C1 segment of cervical spinal cord (tissue), 14 donors: ENCODE data around the gene RGS11.
"Not testable (repeated sequence)": the region's sequence is repeated elsewhere in the genome, so short reads cannot be mapped to it uniquely, and the experiment has no call there.

Experiments used
- DNase-seq, 14 donors: peaks; one replicate each; lab custom pipeline; 2025; lab: John Stamatoyannopoulos, UW

The RGS11 gene

DNA sequence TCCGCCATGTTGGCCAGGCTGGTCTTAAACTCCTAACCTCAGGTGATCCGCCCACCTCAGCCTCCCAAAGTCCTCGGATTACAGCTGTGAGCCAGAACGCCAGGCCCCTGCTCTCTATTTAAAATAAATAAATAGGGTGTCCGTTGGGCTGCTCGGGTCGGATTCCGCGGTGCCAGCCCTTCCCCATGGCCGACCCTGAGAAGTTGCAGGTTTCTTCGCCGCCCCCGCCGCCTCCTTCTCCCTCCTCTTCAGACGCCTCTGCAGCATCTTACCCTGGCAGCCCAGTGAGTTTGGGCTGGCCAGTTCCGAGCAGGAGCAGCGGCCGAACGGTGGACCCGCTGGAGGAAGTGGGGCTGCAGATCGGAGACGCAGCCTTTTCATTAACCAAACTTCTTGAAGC is 44.8 kb downstream of the RGS11 start:
- no peak for DNase-seq

DNA sequence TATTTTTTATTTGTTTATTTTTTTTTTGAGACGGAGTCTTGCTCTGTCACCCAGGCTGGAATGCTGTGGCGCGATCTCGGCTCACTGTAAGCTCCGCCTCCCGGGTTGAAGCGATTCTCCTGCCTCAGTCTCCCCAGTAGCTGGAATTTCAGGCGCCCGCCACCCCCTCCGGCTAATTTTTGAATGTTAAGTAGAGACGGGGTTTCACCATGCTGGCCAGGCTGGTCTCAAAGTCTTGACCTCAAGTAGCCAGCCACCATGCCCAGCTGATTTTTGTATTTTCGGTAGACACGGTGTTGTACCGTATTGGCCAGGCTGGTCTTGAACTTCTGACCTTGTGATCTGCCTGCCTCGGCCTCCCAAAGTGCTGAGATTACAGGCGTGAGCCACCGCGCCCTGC is 45.4 kb downstream of the RGS11 start:
- not testable (repeated sequence) for DNase-seq

- no peak for DNase-seq
Observed at GRCh38 chr16:229731-230281, 45.9 kb downstream of the RGS11 start.

- DNase-seq = peak; percentile 36 to 96 (median 84)
Observed at GRCh38 chr16:228852-229730, 46.7 kb downstream of the RGS11 start, which contains the start of gene LUC7L. LUC7L (minus strand) TSS chr16:229449; CDS start chr16:229339, 110 bp downstream.

DNA sequence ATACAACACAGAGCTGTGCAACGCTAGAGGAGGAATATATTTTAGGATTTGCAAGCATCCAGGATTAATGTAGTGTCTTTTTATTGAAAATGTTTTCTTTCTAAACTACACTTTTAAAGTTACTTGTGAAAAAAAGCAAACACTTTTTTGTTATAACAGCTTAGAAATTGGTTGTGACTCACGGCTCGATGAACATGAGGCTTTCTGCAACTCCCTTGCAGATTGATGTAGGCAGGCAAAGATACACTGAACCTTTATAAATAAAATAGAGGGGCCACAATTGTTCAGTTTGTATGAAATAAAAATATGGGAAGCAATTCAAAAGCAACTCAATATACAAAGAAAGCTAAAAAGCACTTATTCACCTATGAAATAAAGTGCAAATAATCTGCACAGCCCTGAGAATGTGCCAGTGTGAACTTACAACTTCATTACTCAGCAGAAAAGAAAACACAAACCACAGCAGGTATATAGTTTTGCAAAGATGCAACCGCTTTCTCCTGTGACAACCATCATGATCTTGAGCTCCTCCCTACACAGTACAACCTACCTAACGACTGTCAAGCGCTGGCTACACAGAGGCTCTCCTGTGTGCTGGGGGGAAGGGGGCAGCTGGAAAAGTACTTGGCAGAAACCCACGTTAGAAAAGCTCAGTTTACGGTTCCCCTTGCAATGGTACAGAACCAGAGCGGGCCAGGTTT is 47.4 kb downstream of the RGS11 start:
- DNase-seq = peak in 1 of 14 donors; percentile 52

GRCh38 chr16:220021-220420 is 55.7 kb downstream of the RGS11 start:
- DNase-seq = no peak
